ENCODE measurements around the gene MMP20.

Gene MMP20

GRCh38 chr11:102623128-102623527, 2.0 kb downstream of the MMP20 start:
- no peak for DNase-seq (ENCODE audit: low read depth)

- DNase-seq (ENCODE audit: low read depth): no peak
Observed at GRCh38 chr11:102622258-102622657, 2.9 kb downstream of the MMP20 start.

- DNase-seq (ENCODE audit: low read depth): peak; percentile 72
Observed at GRCh38 chr11:102620818-102621561, 4.1 kb downstream of the MMP20 start.

- DNase-seq (ENCODE audit: low read depth): no peak
Observed at GRCh38 chr11:102620179-102620578, 5.0 kb downstream of the MMP20 start.

GRCh38 chr11:102617466-102618008, 7.6 kb downstream of the MMP20 start:
- DNase-seq (ENCODE audit: low read depth): no peak

GRCh38 chr11:102615894-102616432, 9.2 kb downstream of the MMP20 start:
- no peak for DNase-seq (ENCODE audit: low read depth)

GRCh38 chr11:102615077-102615893, 9.8 kb downstream of the MMP20 start:
- DNase-seq (ENCODE audit: low read depth): peak; percentile 65

- DNase-seq (ENCODE audit: low read depth): no peak
Observed at GRCh38 chr11:102614485-102614884, 10.6 kb downstream of the MMP20 start.

- DNase-seq (ENCODE audit: low read depth): no peak
Observed at GRCh38 chr11:102614031-102614430, 11.1 kb downstream of the MMP20 start.

- DNase-seq (ENCODE audit: low read depth): no peak
Observed at GRCh38 chr11:102613450-102613849, 11.7 kb downstream of the MMP20 start.

GRCh38 chr11:102611291-102611690, 13.8 kb downstream of the MMP20 start:
- no peak for DNase-seq (ENCODE audit: low read depth)

- DNase-seq (ENCODE audit: low read depth): no peak
Observed at GRCh38 chr11:102610200-102610599, 14.9 kb downstream of the MMP20 start.

GRCh38 chr11:102608699-102609098, 16.4 kb downstream of the MMP20 start:
- DNase-seq (ENCODE audit: low read depth): no peak

- no peak for DNase-seq (ENCODE audit: low read depth)
Observed at GRCh38 chr11:102604875-102605274, 20.3 kb downstream of the MMP20 start.

- DNase-seq (ENCODE audit: low read depth): no peak
Observed at GRCh38 chr11:102604011-102604410, 21.1 kb downstream of the MMP20 start.

- DNase-seq (ENCODE audit: low read depth): no peak
Observed at GRCh38 chr11:102603576-102603975, 21.6 kb downstream of the MMP20 start.

- DNase-seq (ENCODE audit: low read depth): peak; percentile 62
Observed at GRCh38 chr11:102603091-102603490, 22.0 kb downstream of the MMP20 start.

- DNase-seq (ENCODE audit: low read depth): no peak
Observed at GRCh38 chr11:102600666-102601065, 24.5 kb downstream of the MMP20 start.

- DNase-seq (ENCODE audit: low read depth): peak; percentile 93
Observed at GRCh38 chr11:102599642-102600261, 25.4 kb downstream of the MMP20 start.

- no peak for DNase-seq (ENCODE audit: low read depth)
Observed at GRCh38 chr11:102598272-102598671, 26.9 kb downstream of the MMP20 start.

GRCh38 chr11:102596578-102596977, 28.6 kb downstream of the MMP20 start:
- no peak for DNase-seq (ENCODE audit: low read depth)

Measured in EH (cell line).